HEK293T (cell line): ENCODE measurements around the gene ADA.

Experiments used
- ARNT ChIP-seq: fragments of 450-650 bp; IDR thresholded peaks from 2 replicates; pipeline ENCODE4 v1.6.1; 2017; ENCODE audit warnings: mild to moderate bottlenecking
- BHLHE40 ChIP-seq: fragments of 450-650 bp; IDR thresholded peaks from 2 replicates; pipeline ENCODE4 v1.6.1; 2016; ENCODE audit warnings: mild to moderate bottlenecking, moderate library complexity, borderline replicate concordance
- CTBP1 ChIP-seq: fragments of 450-650 bp; IDR thresholded peaks from 2 replicates; pipeline ENCODE4 v1.6.1; 2016; ENCODE audit warnings: borderline replicate concordance
- ELF4 ChIP-seq: fragments of 450-650 bp; IDR thresholded peaks from 2 replicates; pipeline ENCODE4 v1.6.1; 2017; ENCODE audit warnings: antibody characterized with exemption
- FOXM1 ChIP-seq: fragments of 450-650 bp; IDR thresholded peaks from 2 replicates; pipeline ENCODE4 v1.6.1; 2017; ENCODE audit warnings: mild to moderate bottlenecking, borderline replicate concordance
- HDGF ChIP-seq: fragments of 450-650 bp; IDR thresholded peaks from 2 replicates; pipeline ENCODE4 v1.6.1; 2017; ENCODE audit warnings: antibody characterized with exemption, borderline replicate concordance
- L3MBTL2 ChIP-seq: fragments of 450-650 bp; conservative IDR thresholded peaks from 2 replicates; pipeline ENCODE4 v1.6.1; 2016; ENCODE audit warnings: mild to moderate bottlenecking
- NFRKB ChIP-seq: fragments of 450-650 bp; IDR thresholded peaks from 2 replicates; pipeline ENCODE4 v1.6.1; 2016; ENCODE audit warnings: mild to moderate bottlenecking, moderate library complexity
- SUZ12 ChIP-seq: fragments of 450-650 bp; IDR thresholded peaks from 2 replicates; pipeline ENCODE4 v1.6.1; 2016; ENCODE audit warnings: mild to moderate bottlenecking
- TF ChIP-seq, protein P1 (sequence below): fragments of 450-650 bp; IDR thresholded peaks from 2 replicates; pipeline ENCODE4 v1.6.1; 2016

DNA sequence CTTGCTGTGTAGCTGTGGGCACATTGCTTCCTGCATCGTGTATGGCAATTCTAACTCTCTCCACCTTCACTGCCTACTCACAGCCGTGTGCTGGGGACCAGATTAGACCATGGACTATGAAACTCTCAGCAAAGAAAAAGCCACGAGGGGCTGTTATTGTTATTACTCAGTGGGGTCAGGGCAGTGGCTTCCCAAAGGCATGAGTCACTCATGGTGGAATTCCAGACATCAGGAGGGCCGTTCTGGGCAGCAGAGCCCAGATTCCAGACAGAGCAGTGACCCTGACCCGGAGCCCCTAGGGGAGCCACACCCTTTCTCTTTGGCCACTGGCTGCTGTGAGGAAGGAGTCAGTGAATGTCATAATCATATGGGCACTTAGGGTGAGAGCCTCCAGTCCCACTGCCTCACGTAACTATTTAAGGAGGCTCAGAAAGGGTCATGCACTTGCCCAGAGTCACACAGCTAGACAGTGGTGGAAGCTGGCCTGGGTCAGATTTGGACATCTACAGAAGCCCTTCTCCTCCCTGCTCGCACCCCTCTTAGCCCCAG is 41.5 kb upstream of the ADA start:
- TF ChIP-seq FOXM1 (no peak), L3MBTL2 (no peak), ELF4 (no peak), CTBP1 (no peak), ARNT (no peak), BHLHE40 (no peak), NFRKB (no peak), SUZ12 (no peak), HDGF (no peak)
- TF ChIP-seq, protein P1, sequence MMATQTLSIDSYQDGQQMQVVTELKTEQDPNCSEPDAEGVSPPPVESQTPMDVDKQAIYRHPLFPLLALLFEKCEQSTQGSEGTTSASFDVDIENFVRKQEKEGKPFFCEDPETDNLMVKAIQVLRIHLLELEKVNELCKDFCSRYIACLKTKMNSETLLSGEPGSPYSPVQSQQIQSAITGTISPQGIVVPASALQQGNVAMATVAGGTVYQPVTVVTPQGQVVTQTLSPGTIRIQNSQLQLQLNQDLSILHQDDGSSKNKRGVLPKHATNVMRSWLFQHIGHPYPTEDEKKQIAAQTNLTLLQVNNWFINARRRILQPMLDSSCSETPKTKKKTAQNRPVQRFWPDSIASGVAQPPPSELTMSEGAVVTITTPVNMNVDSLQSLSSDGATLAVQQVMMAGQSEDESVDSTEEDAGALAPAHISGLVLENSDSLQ, result no peak
